ENCODE measurements around the gene ADAT3. TPM values are rescaled to one million over a fixed set of nuclear protein-coding genes. Genes with fewer than 3 reads are reported as not detected.

Gene ADAT3
- total RNA-seq, 1 donor from 2014 or later: 9.1 TPM

- Mint-ChIP-seq H3K36me3 (ENCODE audit: low read depth) (no peaks in the 10 kb centered on the region), H3K4me1 (ENCODE audit: low read depth) (peaks cover 12% of the 10 kb centered on the region), H3K27me3 (ENCODE audit: low read depth) (no peaks in the 10 kb centered on the region), H3K9me3 (no peaks in the 10 kb centered on the region), H3K27ac (peak overlapping the region; percentile 91), H3K4me3 (ENCODE audit: low read depth) (peak overlapping the region; percentile 96)
- intact Hi-C loops (cut with micrococcal nuclease): loop anchor here (1.0 kb wide), 1 partner anchor 7 kb away; no protein-coding TSS in a partner anchor
- peak; percentile 54 for DNase-seq (ENCODE audit: low spot score)
Measured at GRCh38 chr19:1862424-1863327, 42.5 kb upstream of the ADAT3 start.

- Mint-ChIP-seq H3K9me3 (no peaks in the 10 kb centered on the region), H3K36me3 (ENCODE audit: low read depth) (no peaks in the 10 kb centered on the region), H3K4me1 (ENCODE audit: low read depth) (peaks cover 12% of the 10 kb centered on the region), H3K4me3 (ENCODE audit: low read depth) (peak within 1 kb of the TSS; percentile 96), H3K27ac (peak within 1 kb of the TSS; percentile 91), H3K27me3 (ENCODE audit: low read depth) (no peaks in the 10 kb centered on the region)
- intact Hi-C loops (cut with micrococcal nuclease): loop anchor here (1.0 kb wide), 1 partner anchor 8 kb away; no protein-coding TSS in a partner anchor
- DNase-seq (ENCODE audit: low spot score): no peak
Measured at GRCh38 chr19:1863328-1863637, 41.9 kb upstream of the ADAT3 start, which contains the start of gene KLF16. Gene KLF16, minus strand, starts transcription at chr19:1863579. Its CDS starts 82 bp downstream, at chr19:1863497.

- Mint-ChIP-seq H3K4me1 (ENCODE audit: low read depth) (peaks cover 14% of the 10 kb centered on the region), H3K27me3 (ENCODE audit: low read depth) (no peaks in the 10 kb centered on the region), H3K36me3 (ENCODE audit: low read depth) (peaks cover 2% of the 10 kb centered on the region), H3K9me3 (no peaks in the 10 kb centered on the region), H3K4me3 (ENCODE audit: low read depth) (peak overlapping the region; percentile 75), H3K27ac (peak overlapping the region; percentile 71)
- intact Hi-C loops (cut with micrococcal nuclease): loop anchor here (1.0 kb wide), 2 partner anchors 9 to 41 kb away; partner anchors contain the start of genes ADAT3 and SCAMP4
- peak; percentile 90 for DNase-seq (ENCODE audit: low spot score)
Measured at GRCh38 chr19:1863638-1864479, 41.3 kb upstream of the ADAT3 start.

- H3K36me3 Mint-ChIP-seq (ENCODE audit: low read depth): peaks cover 3% of the 10 kb centered on the region
- no peaks in the 10 kb centered on the region for H3K27me3 Mint-ChIP-seq (ENCODE audit: low read depth)
- intact Hi-C loops (cut with micrococcal nuclease): loop anchor here (1.0 kb wide), 1 partner anchor 41 kb away; the partner anchor contains the start of genes ADAT3 and SCAMP4
- peak overlapping the region; percentile 75 for H3K4me3 Mint-ChIP-seq (ENCODE audit: low read depth)
- no peaks in the 10 kb centered on the region for H3K9me3 Mint-ChIP-seq
- peaks cover 10% of the 10 kb centered on the region for H3K4me1 Mint-ChIP-seq (ENCODE audit: low read depth)
- DNase-seq (ENCODE audit: low spot score): peak; percentile 54
- H3K27ac Mint-ChIP-seq: peak overlapping the region; percentile 71
Measured at GRCh38 chr19:1864480-1865171, 40.6 kb upstream of the ADAT3 start.

GRCh38 chr19:1865172-1866010 is 39.8 kb upstream of the ADAT3 start:
- Mint-ChIP-seq H3K27me3 (ENCODE audit: low read depth) (no peaks in the 10 kb centered on the region), H3K36me3 (ENCODE audit: low read depth) (peaks cover 7% of the 10 kb centered on the region), H3K9me3 (no peaks in the 10 kb centered on the region), H3K4me1 (ENCODE audit: low read depth) (peaks cover 10% of the 10 kb centered on the region), H3K27ac (peak overlapping the region; percentile 52), H3K4me3 (ENCODE audit: low read depth) (peak overlapping the region; percentile 75)
- no peak for DNase-seq (ENCODE audit: low spot score)
- intact Hi-C loops (cut with micrococcal nuclease): no loop called here

- Mint-ChIP-seq H3K27me3 (ENCODE audit: low read depth) (no peaks in the 10 kb centered on the region), H3K27ac (no peak overlapping the region), H3K36me3 (ENCODE audit: low read depth) (peaks cover 8% of the 10 kb centered on the region), H3K9me3 (no peaks in the 10 kb centered on the region), H3K4me3 (ENCODE audit: low read depth) (no peak overlapping the region), H3K4me1 (ENCODE audit: low read depth) (peaks cover 2% of the 10 kb centered on the region)
- intact Hi-C loops (cut with micrococcal nuclease): no loop called here
- DNase-seq (ENCODE audit: low spot score): no peak
Measured at GRCh38 chr19:1866693-1867348, 38.4 kb upstream of the ADAT3 start.

GRCh38 chr19:1867349-1867724 is 37.9 kb upstream of the ADAT3 start:
- Mint-ChIP-seq H3K9me3 (no peaks in the 10 kb centered on the region), H3K27ac (no peak overlapping the region), H3K4me3 (ENCODE audit: low read depth) (no peak overlapping the region), H3K27me3 (ENCODE audit: low read depth) (no peaks in the 10 kb centered on the region), H3K4me1 (ENCODE audit: low read depth) (peaks cover 2% of the 10 kb centered on the region), H3K36me3 (ENCODE audit: low read depth) (peaks cover 8% of the 10 kb centered on the region)
- no peak for DNase-seq (ENCODE audit: low spot score)
- intact Hi-C loops (cut with micrococcal nuclease): no loop called here

- H3K9me3 Mint-ChIP-seq: no peaks in the 10 kb centered on the region
- no peak overlapping the region for H3K27ac Mint-ChIP-seq
- intact Hi-C loops (cut with micrococcal nuclease): no loop called here
- peaks cover 3% of the 10 kb centered on the region for H3K4me1 Mint-ChIP-seq (ENCODE audit: low read depth)
- DNase-seq (ENCODE audit: low spot score): no peak
- H3K4me3 Mint-ChIP-seq (ENCODE audit: low read depth): no peak overlapping the region
- H3K36me3 Mint-ChIP-seq (ENCODE audit: low read depth): peaks cover 18% of the 10 kb centered on the region
- no peaks in the 10 kb centered on the region for H3K27me3 Mint-ChIP-seq (ENCODE audit: low read depth)
Measured at GRCh38 chr19:1868971-1869370, 36.2 kb upstream of the ADAT3 start.

- H3K36me3 Mint-ChIP-seq (ENCODE audit: low read depth): peaks cover 34% of the 10 kb centered on the region
- DNase-seq (ENCODE audit: low spot score): no peak
- intact Hi-C loops (cut with micrococcal nuclease): no loop called here
- peaks cover 12% of the 10 kb centered on the region for H3K4me1 Mint-ChIP-seq (ENCODE audit: low read depth)
- H3K27ac Mint-ChIP-seq: no peak overlapping the region
- H3K27me3 Mint-ChIP-seq (ENCODE audit: low read depth): no peaks in the 10 kb centered on the region
- H3K4me3 Mint-ChIP-seq (ENCODE audit: low read depth): no peak overlapping the region
- no peaks in the 10 kb centered on the region for H3K9me3 Mint-ChIP-seq
Measured at GRCh38 chr19:1871140-1871597, 34.0 kb upstream of the ADAT3 start.

GRCh38 chr19:1871630-1872029 is 33.6 kb upstream of the ADAT3 start:
- peaks cover 34% of the 10 kb centered on the region for H3K36me3 Mint-ChIP-seq (ENCODE audit: low read depth)
- peaks cover 14% of the 10 kb centered on the region for H3K4me1 Mint-ChIP-seq (ENCODE audit: low read depth)
- intact Hi-C loops (cut with micrococcal nuclease): no loop called here
- H3K4me3 Mint-ChIP-seq (ENCODE audit: low read depth): no peak overlapping the region
- no peaks in the 10 kb centered on the region for H3K9me3 Mint-ChIP-seq
- DNase-seq (ENCODE audit: low spot score): no peak
- no peak overlapping the region for H3K27ac Mint-ChIP-seq
- no peaks in the 10 kb centered on the region for H3K27me3 Mint-ChIP-seq (ENCODE audit: low read depth)

- Mint-ChIP-seq H3K36me3 (ENCODE audit: low read depth) (peaks cover 34% of the 10 kb centered on the region), H3K4me3 (ENCODE audit: low read depth) (peak overlapping the region; percentile 26), H3K27me3 (ENCODE audit: low read depth) (no peaks in the 10 kb centered on the region), H3K9me3 (no peaks in the 10 kb centered on the region), H3K27ac (no peak overlapping the region), H3K4me1 (ENCODE audit: low read depth) (peaks cover 14% of the 10 kb centered on the region)
- intact Hi-C loops (cut with micrococcal nuclease): no loop called here
- no peak for DNase-seq (ENCODE audit: low spot score)
Measured at GRCh38 chr19:1872807-1873523, 32.2 kb upstream of the ADAT3 start.
